Measurements from ENCODE around the gene WNT3. TPM values are rescaled to one million over a fixed set of nuclear protein-coding genes. Genes with fewer than 3 reads are reported as not detected.

Gene WNT3
- total and polyA plus RNA-seq, 2 donors (not counting 3 experiments of a cell fraction or from before 2014, with no cell fraction given) = 1.4 to 2.1 TPM

- no TSS peak for BruUV-seq (replicated peaks)
- dilution Hi-C loops (cut with MboI; ENCODE audit: extremely low pct_ligation_motif_present, low sequenced_read_pairs) = no loop called here
- POLR2A ChIA-PET = no interaction called here
These were observed 30.0 kb upstream of the WNT3 start for GRCh38 chr17:46848534-46848933.

More at GRCh38 chr17:46848534-46848933, 30.0 kb upstream of the WNT3 start:
- Histone ChIP-seq H4K20me1 (replicated peaks; ENCODE audit: control insufficient read depth, extremely low read depth, insufficient read depth, low read length) (no peaks in the 10 kb centered on the region), H3K4me2 (ENCODE audit: insufficient read depth, low read length) (no peak overlapping the region), H3K36me3 (ENCODE audit: control insufficient read depth in 2 of 2, extremely low read depth in 1 of 2, insufficient read depth in 2 of 2, low read length in 2 of 2) (no peaks in the 10 kb centered on the region), H3K9me1 (replicated peaks; ENCODE audit: control insufficient read depth, extremely low read depth, insufficient read depth, low read length) (no peaks in the 10 kb centered on the region), H3K27me3 (ENCODE audit: control insufficient read depth in 2 of 2, insufficient read depth in 2 of 2, low read length in 2 of 2) (peaks cover 33 to 45% of the 10 kb centered on the region in 2 experiments), H3K4me3 (replicated peaks in 1 of 3; ENCODE audit: insufficient read depth in 1 of 3, low read depth in 1 of 3, low read length in 3 of 3) (no peak overlapping the region), H3K9ac (replicated peaks; ENCODE audit: extremely low read depth, insufficient read depth, low read length) (no peak overlapping the region), H3K4me1 (ENCODE audit: control insufficient read depth, extremely low read depth, insufficient read depth, low read length) (no peaks in the 10 kb centered on the region), H2AFZ (ENCODE audit: low read depth, low read length) (no peak overlapping the region), H3K27ac (ENCODE audit: insufficient read depth, low read depth, low read length) (no peak overlapping the region), H3K79me2 (ENCODE audit: control insufficient read depth, insufficient read depth, low read length) (no peaks in the 10 kb centered on the region), H3K9me3 (replicated peaks; ENCODE audit: control insufficient read depth, insufficient read depth, low read length) (no peaks in the 10 kb centered on the region)
- DNase-seq (ENCODE audit: low read depth, low spot score) (no peak), FAIRE-seq (no peak)
- intact Hi-C loops (cut with micrococcal nuclease) = no loop called here
- TF ChIP-seq, protein P1, sequence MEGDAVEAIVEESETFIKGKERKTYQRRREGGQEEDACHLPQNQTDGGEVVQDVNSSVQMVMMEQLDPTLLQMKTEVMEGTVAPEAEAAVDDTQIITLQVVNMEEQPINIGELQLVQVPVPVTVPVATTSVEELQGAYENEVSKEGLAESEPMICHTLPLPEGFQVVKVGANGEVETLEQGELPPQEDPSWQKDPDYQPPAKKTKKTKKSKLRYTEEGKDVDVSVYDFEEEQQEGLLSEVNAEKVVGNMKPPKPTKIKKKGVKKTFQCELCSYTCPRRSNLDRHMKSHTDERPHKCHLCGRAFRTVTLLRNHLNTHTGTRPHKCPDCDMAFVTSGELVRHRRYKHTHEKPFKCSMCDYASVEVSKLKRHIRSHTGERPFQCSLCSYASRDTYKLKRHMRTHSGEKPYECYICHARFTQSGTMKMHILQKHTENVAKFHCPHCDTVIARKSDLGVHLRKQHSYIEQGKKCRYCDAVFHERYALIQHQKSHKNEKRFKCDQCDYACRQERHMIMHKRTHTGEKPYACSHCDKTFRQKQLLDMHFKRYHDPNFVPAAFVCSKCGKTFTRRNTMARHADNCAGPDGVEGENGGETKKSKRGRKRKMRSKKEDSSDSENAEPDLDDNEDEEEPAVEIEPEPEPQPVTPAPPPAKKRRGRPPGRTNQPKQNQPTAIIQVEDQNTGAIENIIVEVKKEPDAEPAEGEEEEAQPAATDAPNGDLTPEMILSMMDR (IDR thresholded peaks at IDR 0.05; ENCODE audit: extremely low read depth in 1 of 2, insufficient read depth in 1 of 2, low read depth in 1 of 2, low read length in 2 of 2) = no peak
- TF ChIP-seq FOS (IDR thresholded peaks at IDR 0.05; ENCODE audit: borderline replicate concordance, insufficient read depth, low read length) (no peak), MYC (IDR thresholded peaks at IDR 0.05; ENCODE audit: low read depth, low read length) (no peak), POLR2A (IDR thresholded peaks at IDR 0.05; ENCODE audit: low read depth, low read length) (no peak), JUN (IDR thresholded peaks at IDR 0.05; ENCODE audit: borderline replicate concordance, insufficient read depth, insufficient read length, low read depth) (no peak), EZH2 (IDR thresholded peaks at IDR 0.05; ENCODE audit: borderline replicate concordance, low read depth, low read length, severe bottlenecking) (no peak), GATA2 (IDR thresholded peaks at IDR 0.05; ENCODE audit: insufficient read depth, insufficient read length, low read depth, low read length) (no peak), POLR2AphosphoS5 (IDR thresholded peaks at IDR 0.05; ENCODE audit: insufficient read depth, low read depth, low read length) (no peak)
- TF ChIP-seq, protein P2, sequence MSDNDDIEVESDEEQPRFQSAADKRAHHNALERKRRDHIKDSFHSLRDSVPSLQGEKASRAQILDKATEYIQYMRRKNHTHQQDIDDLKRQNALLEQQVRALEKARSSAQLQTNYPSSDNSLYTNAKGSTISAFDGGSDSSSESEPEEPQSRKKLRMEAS (IDR thresholded peaks at IDR 0.05; ENCODE audit: insufficient read depth, insufficient read length) = no peak
- CTCF ChIA-PET = interaction anchor here (1.2 to 1.5 kb wide), 2 partner anchors 40 to 93 kb away, joined by 3 to 5 read pairs; no protein-coding TSS in a partner anchor

All from endothelial cell of umbilical vein (primary cell).